Renal pelvis (tissue), 12 donors: ENCODE results near the gene MDM1. TPM values are rescaled to one million over a fixed set of nuclear protein-coding genes. Genes with fewer than 3 reads are reported as not detected.

ENCODE experiments used
- DNase-seq: peaks from one replicate; pipeline ENCODE4 v3.0.0-alpha.2; 2013
- long read RNA-seq, 16 experiments: transcript quantifications; one replicate each; lab custom pipeline, GENCODE V29; 2026
- polyA plus RNA-seq, 3 donors: library from polyadenylated mRNA; unstranded; fragments of 120-200 nt; gene quantifications; one replicate each; pipeline ENCODE4 v1.2.1, GENCODE V29; 2013; ENCODE audit not compliant: insufficient read length in 3 of 3

MDM1 gene
- polyA plus RNA-seq: 10 to 100 TPM; 32.5 to 38.4 (median 38.2) TPM
- long read RNA-seq, donor 1, partial matches to known transcripts: 0 of 2 reads
- long read RNA-seq, donor 1, other reads (novel, unspliced or antisense): 0 of 2 reads
- long read RNA-seq, donor 2, partial matches to known transcripts: 0 of 2 reads
- long read RNA-seq, donor 2, other reads (novel, unspliced or antisense): 0 of 2 reads
- long read RNA-seq, donor 3, partial matches to known transcripts: 0 of 3 reads
- long read RNA-seq, donor 3, other reads (novel, unspliced or antisense): 0 of 3 reads
- long read RNA-seq, donor 4, partial matches to known transcripts: 0 of 3 reads
- long read RNA-seq, donor 4, other reads (novel, unspliced or antisense): 0 of 3 reads
- long read RNA-seq, donor 5, partial matches to known transcripts: 0 of 2 reads
- long read RNA-seq, donor 5, other reads (novel, unspliced or antisense): 0 of 2 reads
- long read RNA-seq, donor 6, partial matches to known transcripts: 0 of 5 reads
- long read RNA-seq, donor 6, other reads (novel, unspliced or antisense): 0 of 5 reads
- long read RNA-seq, donor 7, partial matches to known transcripts: 0 of 1 reads
- long read RNA-seq, donor 7, other reads (novel, unspliced or antisense): 0 of 1 reads
- long read RNA-seq, donor 8, partial matches to known transcripts: 0 of 2 reads
- long read RNA-seq, donor 8, other reads (novel, unspliced or antisense): 0 of 2 reads
- long read RNA-seq, donor 9, partial matches to known transcripts: 0 of 7 reads
- long read RNA-seq, donor 9, other reads (novel, unspliced or antisense): 0 of 7 reads
- long read RNA-seq, donor 10, partial matches to known transcripts: 0 of 4 reads
- long read RNA-seq, donor 10, other reads (novel, unspliced or antisense): 0 of 4 reads
- long read RNA-seq, donor 11: 0 reads
- long read RNA-seq, donor 12, partial matches to known transcripts: 6 of 11 reads
- long read RNA-seq, donor 12, other reads (novel, unspliced or antisense): 0 of 11 reads
- long read RNA-seq, donor 13, partial matches to known transcripts: 0 of 3 reads
- long read RNA-seq, donor 13, other reads (novel, unspliced or antisense): 0 of 3 reads
- long read RNA-seq, donor 14: 0 reads
- long read RNA-seq, donor 15, partial matches to known transcripts: 0 of 6 reads
- long read RNA-seq, donor 15, other reads (novel, unspliced or antisense): 0 of 6 reads
- long read RNA-seq, donor 16, partial matches to known transcripts: 0 of 2 reads
- long read RNA-seq, donor 16, other reads (novel, unspliced or antisense): 0 of 2 reads

GRCh38 chr12:68331869-68332727, at the start of gene MDM1:
Gene MDM1, minus strand, starts transcription at chr12:68332362. Its CDS starts 117 bp downstream, at chr12:68332245.
- DNase-seq: peak; percentile 98

GRCh38 chr12:68381476-68382219, 49.5 kb upstream of the MDM1 start:
- DNase-seq: no peak

- DNase-seq: no peak
Measured at GRCh38 chr12:68378872-68379606, 46.9 kb upstream of the MDM1 start.

- no peak for DNase-seq
Measured at GRCh38 chr12:68377881-68378280, 45.7 kb upstream of the MDM1 start.

GRCh38 chr12:68376901-68377300, 44.7 kb upstream of the MDM1 start:
- no peak for DNase-seq

GRCh38 chr12:68375756-68376695, 43.9 kb upstream of the MDM1 start:
- DNase-seq: no peak

- DNase-seq: no peak
Measured at GRCh38 chr12:68374307-68374982, 42.3 kb upstream of the MDM1 start.

GRCh38 chr12:68370667-68371066, 38.5 kb upstream of the MDM1 start:
- DNase-seq: no peak

- DNase-seq: no peak
Measured at GRCh38 chr12:68370006-68370590, 37.9 kb upstream of the MDM1 start.

GRCh38 chr12:68368327-68368726, 36.2 kb upstream of the MDM1 start:
- DNase-seq: no peak

- no peak for DNase-seq
Measured at GRCh38 chr12:68367903-68368302, 35.7 kb upstream of the MDM1 start.

GRCh38 chr12:68367116-68367515, 35.0 kb upstream of the MDM1 start:
- no peak for DNase-seq

GRCh38 chr12:68364893-68365725, 32.9 kb upstream of the MDM1 start:
- peak; percentile 80 for DNase-seq

- no peak for DNase-seq
Measured at GRCh38 chr12:68364328-68364727, 32.2 kb upstream of the MDM1 start.

GRCh38 chr12:68361953-68362352, 29.8 kb upstream of the MDM1 start:
- no peak for DNase-seq

GRCh38 chr12:68359674-68360073, 27.5 kb upstream of the MDM1 start:
- DNase-seq: no peak
